ENCODE data around the gene SMIM44. TPM values are rescaled to one million over a fixed set of nuclear protein-coding genes. Genes with fewer than 3 reads are reported as not detected.

The SMIM44 gene
- total RNA-seq, 4 donors from 2014 or later = not detected

DNA sequence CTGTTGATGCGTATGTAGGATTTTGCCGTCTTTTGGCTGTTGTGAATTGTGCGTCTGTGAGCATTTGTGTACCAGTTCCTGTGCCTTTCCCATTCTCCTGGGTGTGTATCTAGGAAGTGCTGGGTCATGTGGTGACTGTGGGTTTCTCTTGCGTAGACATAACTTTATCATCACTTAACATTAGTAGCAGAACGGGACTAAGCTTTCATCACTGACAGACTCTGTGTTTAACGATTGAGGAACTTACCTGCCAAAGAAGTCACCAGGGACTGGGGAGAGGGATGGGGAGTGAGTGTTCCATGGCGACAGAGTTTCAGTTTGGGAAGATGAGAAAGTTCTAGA is 37.8 kb upstream of the SMIM44 start:
- TF ChIP-seq POLR2A (IDR thresholded peaks at IDR 0.05) = no peak
- TF ChIP-seq, protein P1, sequence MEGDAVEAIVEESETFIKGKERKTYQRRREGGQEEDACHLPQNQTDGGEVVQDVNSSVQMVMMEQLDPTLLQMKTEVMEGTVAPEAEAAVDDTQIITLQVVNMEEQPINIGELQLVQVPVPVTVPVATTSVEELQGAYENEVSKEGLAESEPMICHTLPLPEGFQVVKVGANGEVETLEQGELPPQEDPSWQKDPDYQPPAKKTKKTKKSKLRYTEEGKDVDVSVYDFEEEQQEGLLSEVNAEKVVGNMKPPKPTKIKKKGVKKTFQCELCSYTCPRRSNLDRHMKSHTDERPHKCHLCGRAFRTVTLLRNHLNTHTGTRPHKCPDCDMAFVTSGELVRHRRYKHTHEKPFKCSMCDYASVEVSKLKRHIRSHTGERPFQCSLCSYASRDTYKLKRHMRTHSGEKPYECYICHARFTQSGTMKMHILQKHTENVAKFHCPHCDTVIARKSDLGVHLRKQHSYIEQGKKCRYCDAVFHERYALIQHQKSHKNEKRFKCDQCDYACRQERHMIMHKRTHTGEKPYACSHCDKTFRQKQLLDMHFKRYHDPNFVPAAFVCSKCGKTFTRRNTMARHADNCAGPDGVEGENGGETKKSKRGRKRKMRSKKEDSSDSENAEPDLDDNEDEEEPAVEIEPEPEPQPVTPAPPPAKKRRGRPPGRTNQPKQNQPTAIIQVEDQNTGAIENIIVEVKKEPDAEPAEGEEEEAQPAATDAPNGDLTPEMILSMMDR (IDR thresholded peaks at IDR 0.05) = no peak
- peaks cover 0 to 9% of the 10 kb centered on the region in 2 donors for H3K4me1 ChIP-seq
- no peak overlapping the region for H3K27ac ChIP-seq
- WGBS, 2 donors = 89 to 91% methylated on average over 7 of the region's 7 CpGs
- no peaks in the 10 kb centered on the region for H3K27me3 ChIP-seq
- DNase-seq = no peak
- intact Hi-C loops (cut with DNase I) = no loop called here
- no peaks in the 10 kb centered on the region for H3K9me3 ChIP-seq
- peaks cover 13 to 20% of the 10 kb centered on the region in 2 donors for H3K36me3 ChIP-seq
- no peak overlapping the region for H3K4me3 ChIP-seq (replicated peaks in 1 of 3)

DNA sequence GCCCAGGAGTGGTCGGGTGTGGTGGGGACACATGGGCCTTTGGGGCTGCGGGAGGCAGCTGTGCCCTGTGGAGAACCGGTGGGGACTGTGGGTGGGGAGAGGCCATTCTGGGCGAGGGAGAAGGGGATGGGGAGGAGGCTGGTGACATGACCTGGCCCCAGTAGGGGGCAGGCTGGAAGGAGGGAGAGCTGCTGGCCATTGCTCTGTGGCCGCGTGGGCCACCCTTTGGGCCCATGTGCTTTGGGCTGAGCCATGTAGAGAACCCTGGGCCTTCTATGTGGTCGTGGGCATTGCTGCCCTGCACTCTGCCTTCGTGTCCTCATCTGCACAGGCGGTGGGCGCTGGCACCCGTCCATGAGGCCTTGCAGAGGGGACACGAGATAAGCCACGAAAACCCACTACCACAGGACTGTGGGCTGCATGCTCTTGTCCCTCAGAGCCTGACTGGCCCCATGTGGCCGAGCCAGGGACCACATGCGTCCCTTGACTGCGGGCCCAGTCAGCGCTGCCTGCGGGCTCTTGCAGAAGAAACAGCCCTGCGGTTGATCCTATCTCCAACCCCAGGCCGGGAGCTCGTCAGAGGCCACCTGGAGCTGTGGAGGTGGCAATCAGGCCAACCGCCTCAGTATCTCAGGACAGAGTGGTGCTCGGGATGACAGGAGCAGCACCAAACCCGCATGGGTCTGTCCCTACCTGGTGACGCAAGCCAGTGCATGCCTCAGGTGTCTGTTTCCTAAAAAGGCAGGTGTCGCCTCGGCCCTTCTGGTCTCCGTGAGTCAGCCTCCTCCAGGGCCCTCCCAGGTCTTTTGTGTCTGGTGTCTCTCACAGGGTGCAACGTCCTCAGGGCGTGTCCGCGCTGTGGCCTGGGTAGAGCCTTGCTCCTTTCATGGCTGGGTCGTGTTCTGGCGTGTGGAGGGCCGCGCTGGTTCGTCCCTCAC is 37.2 kb upstream of the SMIM44 start:
- H3K9me3 ChIP-seq = no peaks in the 10 kb centered on the region
- DNase-seq = no peak
- H3K4me1 ChIP-seq = peaks cover 0 to 9% of the 10 kb centered on the region in 2 donors
- intact Hi-C loops (cut with DNase I) = no loop called here
- H3K4me3 ChIP-seq (replicated peaks in 1 of 3) = no peak overlapping the region
- H3K36me3 ChIP-seq = peaks cover 9 to 18% of the 10 kb centered on the region in 2 donors
- H3K27me3 ChIP-seq = no peaks in the 10 kb centered on the region
- WGBS, 2 donors = 91 to 96% methylated on average over 13 to 21 of the region's 37 CpGs
- H3K27ac ChIP-seq = no peak overlapping the region
- TF ChIP-seq, protein P1 (IDR thresholded peaks at IDR 0.05) = no peak
- TF ChIP-seq POLR2A (IDR thresholded peaks at IDR 0.05) = no peak

- TF ChIP-seq POLR2A (IDR thresholded peaks at IDR 0.05) = no peak
- TF ChIP-seq, protein P1 (IDR thresholded peaks at IDR 0.05) = no peak
- no peak overlapping the region for H3K4me3 ChIP-seq (replicated peaks in 1 of 3)
- intact Hi-C loops (cut with DNase I) = no loop called here
- H3K27ac ChIP-seq = no peak overlapping the region
- peaks cover 7 to 12% of the 10 kb centered on the region in 2 donors for H3K36me3 ChIP-seq
- H3K27me3 ChIP-seq = no peaks in the 10 kb centered on the region
- no peaks in the 10 kb centered on the region for H3K9me3 ChIP-seq
- peaks cover 0 to 9% of the 10 kb centered on the region in 2 donors for H3K4me1 ChIP-seq
- WGBS, 2 donors = 87 to 89% methylated on average over 3 to 10 of the region's 18 CpGs
- DNase-seq = no peak
These were observed 35.9 kb upstream of the SMIM44 start for GRCh38 chr19:3519126-3519525.

DNA sequence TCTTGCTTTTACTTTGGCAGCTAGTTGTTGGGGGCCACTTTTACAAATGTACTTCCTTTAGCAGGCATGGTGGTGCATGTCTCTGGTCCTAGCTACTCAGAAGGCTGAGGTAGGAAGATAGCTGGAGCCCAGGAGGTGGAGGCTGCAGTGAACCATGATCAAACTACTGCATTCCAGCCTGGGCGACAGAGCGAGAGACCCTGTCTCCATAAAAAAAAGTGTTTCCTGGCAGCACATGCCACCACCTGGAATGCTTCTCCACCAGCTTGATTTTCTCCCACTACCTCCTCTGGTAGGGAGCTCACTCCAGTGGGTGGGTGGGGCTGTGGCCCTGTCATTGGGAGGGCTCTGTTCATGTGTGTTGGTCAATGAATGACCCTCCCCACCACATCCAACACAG is 35.4 kb upstream of the SMIM44 start:
- Histone ChIP-seq H3K27ac (no peak overlapping the region), H3K4me3 (replicated peaks in 1 of 3) (no peak overlapping the region), H3K4me1 (peaks cover 0 to 9% of the 10 kb centered on the region in 2 donors), H3K27me3 (no peaks in the 10 kb centered on the region), H3K36me3 (peaks cover 4 to 10% of the 10 kb centered on the region in 2 donors), H3K9me3 (no peaks in the 10 kb centered on the region)
- no peak for DNase-seq
- intact Hi-C loops (cut with DNase I) = no loop called here
- TF ChIP-seq, protein P1 (IDR thresholded peaks at IDR 0.05) = no peak
- no peak for TF ChIP-seq POLR2A (IDR thresholded peaks at IDR 0.05)
- 50 to 62% methylated on average over 2 of the region's 2 CpGs for WGBS, 2 donors

- DNase-seq = no peak
- Histone ChIP-seq H3K27me3 (no peaks in the 10 kb centered on the region), H3K9me3 (no peaks in the 10 kb centered on the region), H3K27ac (no peak overlapping the region), H3K4me3 (replicated peaks in 1 of 3) (no peak overlapping the region), H3K36me3 (peaks cover 0 to 6% of the 10 kb centered on the region in 2 donors), H3K4me1 (peaks cover 0 to 9% of the 10 kb centered on the region in 2 donors)
- WGBS, 2 donors = 77 to 79% methylated on average over 9 to 10 of the region's 10 CpGs
- TF ChIP-seq, protein P1 (IDR thresholded peaks at IDR 0.05) = no peak
- TF ChIP-seq POLR2A (IDR thresholded peaks at IDR 0.05) = no peak
- intact Hi-C loops (cut with DNase I) = no loop called here
These were observed 35.0 kb upstream of the SMIM44 start for GRCh38 chr19:3518255-3518654.

Measured in thyroid gland (tissue), 4 donors.